Activated CD4-positive, alpha-beta memory T cell treated with anti-CD3 and anti-CD28 coated beads for 36 hours (primary cell): ENCODE data around the gene IDS. TPM values are rescaled to one million over a fixed set of nuclear protein-coding genes. Genes with fewer than 3 reads are reported as not detected.
"Not testable (repeated sequence)": the region's sequence is repeated elsewhere in the genome, so short reads cannot be mapped to it uniquely, and the experiment has no call there.

Source experiments
- CTCF ChIA-PET: fragments of 350-600 bp; sonication (Branson Sonifier 250); formaldehyde crosslinking; loops from one replicate; lab custom pipeline; 2021; ENCODE audit warnings: antibody characterized with exemption, inconsistent platforms; lab: Charles Lee
- POLR2A ChIA-PET: fragments of 350-600 bp; sonication (Branson Sonifier 250); formaldehyde crosslinking; loops from one replicate; lab custom pipeline; 2021; ENCODE audit warnings: antibody characterized with exemption; lab: Charles Lee
- DNase-seq: peaks from one replicate; pipeline ENCODE4 v3.0.0-alpha.2; 2020
- H3K27ac Mint-ChIP-seq: one replicate; pipeline ENCODE4 v1.8.0; 2021; ENCODE audit warnings: mixed read lengths
- H3K27me3 Mint-ChIP-seq: one replicate; pipeline ENCODE4 v1.8.0; 2021; ENCODE audit warnings: mixed read lengths
- H3K36me3 Mint-ChIP-seq: one replicate; pipeline ENCODE4 v1.8.0; 2021; ENCODE audit warnings: mixed read lengths
- H3K4me1 Mint-ChIP-seq: one replicate; pipeline ENCODE4 v1.8.0; 2021; ENCODE audit warnings: low read depth, mixed read lengths
- H3K4me3 Mint-ChIP-seq: one replicate; pipeline ENCODE4 v1.8.0; 2021; ENCODE audit warnings: mild to moderate bottlenecking, mixed read lengths
- H3K9me3 Mint-ChIP-seq: one replicate; pipeline ENCODE4 v1.8.0; 2021; ENCODE audit warnings: mixed read lengths
- intact Hi-C: fragments of 100-400 bp; cut with micrococcal nuclease; formaldehyde crosslinking; loops from one replicate; pipeline ENCODE4 v1.15.1; 2023
- total RNA-seq, 2 experiments: library from RNA; stranded (reverse); gene quantifications; one replicate each; pipeline ENCODE4 v1.2.3, GENCODE V29; 2021

IDS gene
- total RNA-seq, 2 experiments from 2014 or later: 71.6 to 72.2 TPM

DNA sequence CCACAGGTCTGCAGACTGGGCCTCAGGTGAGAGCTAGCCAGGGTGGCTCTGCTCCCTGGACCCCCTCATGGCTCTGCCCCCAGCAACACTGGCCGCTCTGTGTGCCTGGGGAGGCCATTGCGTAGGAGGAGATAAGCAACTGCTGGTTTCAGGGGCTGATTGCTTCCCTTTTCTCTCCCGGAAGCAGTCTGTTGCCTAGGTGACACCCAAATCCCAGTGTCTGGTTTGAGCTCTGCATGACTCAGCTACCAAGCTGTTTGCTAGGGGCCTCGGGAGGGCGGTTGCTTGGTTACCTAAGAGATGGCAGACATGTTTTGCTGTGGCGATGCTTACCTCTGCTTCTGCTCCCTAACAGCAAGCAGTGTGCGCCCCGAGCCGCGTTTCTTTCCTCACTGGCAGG lies 20.3 kb upstream of the IDS start:
- CTCF ChIA-PET: interaction anchor here (1.1 kb wide), 1 partner anchor 13 kb away, joined by 4 read pairs; no protein-coding TSS in a partner anchor
- H3K36me3 Mint-ChIP-seq, H3K27me3 Mint-ChIP-seq, POLR2A ChIA-PET, intact Hi-C loops, H3K9me3 Mint-ChIP-seq, H3K4me3 Mint-ChIP-seq: not testable (repeated sequence)
- DNase-seq: peak; percentile 80
- Mint-ChIP-seq H3K4me1 (peaks cover 36% of the 10 kb centered on the region), H3K27ac (peak overlapping the region; percentile 70)

DNA sequence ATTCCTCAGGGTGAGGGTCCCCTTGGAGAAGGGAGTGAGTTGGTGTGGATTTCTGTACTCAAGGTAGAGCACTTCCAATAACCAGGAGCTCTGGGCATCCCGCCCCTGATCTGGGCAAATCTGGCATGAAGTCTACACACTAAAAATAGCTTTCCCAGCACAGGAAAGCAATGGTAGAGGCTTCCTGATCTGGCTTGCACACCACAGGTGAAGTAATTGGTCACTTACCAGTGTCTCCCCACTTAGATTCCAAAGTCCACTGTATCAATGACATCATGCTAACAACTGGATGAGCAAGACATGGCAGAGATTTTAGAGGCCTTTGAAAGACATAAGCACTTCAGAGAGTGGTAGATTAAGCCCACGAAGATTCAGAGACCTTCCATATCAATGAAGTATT lies 17.8 kb upstream of the IDS start:
- H3K4me3 Mint-ChIP-seq: no peak overlapping the region
- ChIA-PET CTCF (interaction anchor here (3.6 kb wide), 1 partner anchor 11 kb away, joined by 27 read pairs; no protein-coding TSS in a partner anchor), POLR2A (interaction anchor here (1.9 kb wide), 1 partner anchor 18 kb away, joined by 7 read pairs; the partner anchor contains the start of gene IDS)
- intact Hi-C loops: no loop called here
- H3K27me3 Mint-ChIP-seq: no peaks in the 10 kb centered on the region
- H3K36me3 Mint-ChIP-seq: peaks cover under 1% of the 10 kb centered on the region
- H3K9me3 Mint-ChIP-seq: no peaks in the 10 kb centered on the region
- H3K27ac Mint-ChIP-seq: no peak overlapping the region
- peaks cover 39% of the 10 kb centered on the region for H3K4me1 Mint-ChIP-seq
- DNase-seq: no peak

- H3K9me3 Mint-ChIP-seq: no peaks in the 10 kb centered on the region
- H3K4me3 Mint-ChIP-seq: peak overlapping the region; percentile 23
- DNase-seq: no peak
- peaks cover 1% of the 10 kb centered on the region for H3K36me3 Mint-ChIP-seq
- no peaks in the 10 kb centered on the region for H3K27me3 Mint-ChIP-seq
- peaks cover 41% of the 10 kb centered on the region for H3K4me1 Mint-ChIP-seq
- no peak overlapping the region for H3K27ac Mint-ChIP-seq
- intact Hi-C loops: loop anchor here (2.0 kb wide), 1 partner anchor 17 kb away; the partner anchor contains the start of gene IDS
- ChIA-PET CTCF (interaction anchor here (0.9 to 3.6 kb wide), 2 partner anchors 10 to 18 kb away, joined by 3 to 27 read pairs; no protein-coding TSS in a partner anchor), POLR2A (interaction anchor here (1.0 to 1.6 kb wide), 2 partner anchors 11 to 16 kb away, joined by 3 to 4 read pairs; no protein-coding TSS in a partner anchor)
Observed at GRCh38 chrX:149521438-149521837, 16.3 kb upstream of the IDS start.

GRCh38 chrX:149520636-149521277 lies 15.7 kb upstream of the IDS start:
- H3K27me3 Mint-ChIP-seq, H3K9me3 Mint-ChIP-seq, H3K36me3 Mint-ChIP-seq, H3K27ac Mint-ChIP-seq, DNase-seq: not testable (repeated sequence)
- CTCF ChIA-PET: interaction anchor here (3.6 kb wide), 1 partner anchor 9 kb away, joined by 27 read pairs; no protein-coding TSS in a partner anchor
- H3K4me3 Mint-ChIP-seq: peak overlapping the region; percentile 23
- peaks cover 42% of the 10 kb centered on the region for H3K4me1 Mint-ChIP-seq
- intact Hi-C loops: loop anchor here (2.0 kb wide), 1 partner anchor 16 kb away; the partner anchor contains the start of gene IDS
- POLR2A ChIA-PET: interaction anchor here (0.7 to 1.6 kb wide), 2 partner anchors 10 to 17 kb away, joined by 4 read pairs; no protein-coding TSS in a partner anchor

DNA sequence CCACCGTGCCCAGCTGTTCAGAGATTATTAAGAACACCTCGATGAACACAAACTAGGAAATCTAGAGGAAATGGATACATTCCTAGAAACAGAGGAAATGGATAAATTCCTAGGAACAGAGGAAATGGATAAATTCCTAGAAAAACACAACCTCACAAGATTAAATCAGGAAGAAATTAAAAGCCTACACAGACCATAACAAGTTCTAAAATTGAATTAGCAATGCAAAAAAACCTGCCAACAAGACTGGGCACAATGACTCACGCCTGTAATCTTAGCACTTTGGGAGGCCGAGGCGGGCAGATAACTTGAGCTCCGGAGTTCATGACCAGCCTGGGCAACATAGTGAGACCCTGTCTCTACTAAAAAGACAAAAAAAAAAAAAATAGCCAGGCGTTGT lies 13.1 kb upstream of the IDS start:
- H3K4me1 Mint-ChIP-seq: peaks cover 41% of the 10 kb centered on the region
- no peaks in the 10 kb centered on the region for H3K9me3 Mint-ChIP-seq
- no peak overlapping the region for H3K4me3 Mint-ChIP-seq
- H3K27me3 Mint-ChIP-seq: no peaks in the 10 kb centered on the region
- POLR2A ChIA-PET: no interaction called here
- H3K36me3 Mint-ChIP-seq: peaks cover 1% of the 10 kb centered on the region
- intact Hi-C loops: no loop called here
- CTCF ChIA-PET: interaction anchor here (0.6 kb wide), 1 partner anchor 394 kb away, joined by 3 read pairs; no protein-coding TSS in a partner anchor
- H3K27ac Mint-ChIP-seq: no peak overlapping the region
- no peak for DNase-seq

DNA sequence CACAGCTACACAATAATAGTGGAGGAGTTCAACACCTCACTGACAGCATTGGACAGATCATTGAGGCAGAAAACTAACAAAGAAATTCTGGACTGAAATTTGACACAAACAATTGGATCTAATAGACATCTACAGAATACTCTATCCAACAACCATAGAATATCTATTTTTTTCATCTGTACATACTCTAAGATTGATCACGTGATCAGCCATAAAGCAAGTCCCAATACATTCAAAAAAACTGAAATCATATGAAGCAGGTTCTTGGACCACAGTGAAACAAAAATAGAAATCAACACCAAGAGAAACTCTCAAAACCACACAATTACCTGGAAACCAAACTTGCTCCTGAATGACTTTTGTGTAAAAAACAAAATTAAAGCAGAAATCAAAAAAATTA lies 12.2 kb upstream of the IDS start:
- Mint-ChIP-seq H3K9me3 (no peaks in the 10 kb centered on the region), H3K27ac (no peak overlapping the region), H3K27me3 (no peaks in the 10 kb centered on the region), H3K36me3 (peaks cover 1% of the 10 kb centered on the region), H3K4me3 (no peak overlapping the region), H3K4me1 (peaks cover 38% of the 10 kb centered on the region)
- no peak for DNase-seq
- POLR2A ChIA-PET: interaction anchor here (0.6 kb wide), 1 partner anchor 9 kb away, joined by 3 read pairs; no protein-coding TSS in a partner anchor
- intact Hi-C loops: no loop called here
- CTCF ChIA-PET: no interaction called here

- Mint-ChIP-seq H3K36me3 (peaks cover 1% of the 10 kb centered on the region), H3K9me3 (no peaks in the 10 kb centered on the region), H3K27ac (no peak overlapping the region), H3K4me3 (no peak overlapping the region), H3K27me3 (no peaks in the 10 kb centered on the region), H3K4me1 (peaks cover 34% of the 10 kb centered on the region)
- DNase-seq: no peak
- CTCF ChIA-PET: interaction anchor here (1.7 kb wide), 1 partner anchor 13 kb away, joined by 4 read pairs; no protein-coding TSS in a partner anchor
- POLR2A ChIA-PET: no interaction called here
- intact Hi-C loops: no loop called here
Observed at GRCh38 chrX:149516604-149517003, 11.5 kb upstream of the IDS start.

GRCh38 chrX:149515954-149516602 lies 11.0 kb upstream of the IDS start:
- DNase-seq: no peak
- no peak overlapping the region for H3K27ac Mint-ChIP-seq
- H3K27me3 Mint-ChIP-seq: no peaks in the 10 kb centered on the region
- H3K9me3 Mint-ChIP-seq: no peaks in the 10 kb centered on the region
- intact Hi-C loops: no loop called here
- H3K4me1 Mint-ChIP-seq: peaks cover 29% of the 10 kb centered on the region
- H3K4me3 Mint-ChIP-seq: no peak overlapping the region
- ChIA-PET CTCF (interaction anchor here (1.7 kb wide), 1 partner anchor 13 kb away, joined by 4 read pairs; no protein-coding TSS in a partner anchor), POLR2A (no interaction called here)
- peaks cover 1% of the 10 kb centered on the region for H3K36me3 Mint-ChIP-seq

DNA sequence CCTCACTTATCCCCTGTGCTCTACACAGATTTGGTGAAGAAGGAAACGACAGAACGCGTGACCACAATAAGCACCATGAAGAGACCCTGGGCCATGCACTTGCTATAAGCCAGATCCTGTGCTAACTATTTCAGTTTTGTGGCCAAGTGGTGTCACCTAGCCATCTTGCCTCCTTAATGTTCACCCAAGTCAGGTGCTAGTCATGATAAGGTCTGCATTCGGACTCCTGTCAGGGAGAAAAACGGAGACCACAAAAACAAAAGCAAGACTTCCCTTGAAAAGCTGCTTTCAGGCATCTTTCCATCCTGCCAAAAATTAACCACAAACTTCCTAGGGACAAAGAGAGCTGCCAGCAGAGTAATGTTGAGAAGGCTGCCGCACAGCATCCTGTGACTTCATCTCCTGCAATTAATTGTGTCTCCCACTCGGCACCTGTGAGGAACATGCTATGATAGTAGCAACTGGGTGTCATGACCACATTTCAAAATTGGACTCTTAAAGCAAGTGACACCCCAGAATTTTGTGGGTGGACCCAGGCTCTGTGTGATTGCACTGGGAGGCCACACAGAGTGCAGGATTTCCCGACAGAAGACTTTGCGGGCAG lies 8.8 kb upstream of the IDS start:
- ChIA-PET CTCF (interaction anchor here (0.7 to 3.4 kb wide), 2 partner anchors 26 to 28 kb away, joined by 4 to 16 read pairs; partner anchors contain the start of gene EOLA1), POLR2A (interaction anchor here (1.5 kb wide), 1 partner anchor 9 kb away, joined by 4 read pairs; the partner anchor contains the start of gene IDS)
- Mint-ChIP-seq H3K27me3 (no peaks in the 10 kb centered on the region), H3K9me3 (no peaks in the 10 kb centered on the region), H3K4me1 (peaks cover 20% of the 10 kb centered on the region), H3K4me3 (no peak overlapping the region), H3K36me3 (peaks cover 1% of the 10 kb centered on the region), H3K27ac (no peak overlapping the region)
- intact Hi-C loops: no loop called here
- DNase-seq: no peak

DNA sequence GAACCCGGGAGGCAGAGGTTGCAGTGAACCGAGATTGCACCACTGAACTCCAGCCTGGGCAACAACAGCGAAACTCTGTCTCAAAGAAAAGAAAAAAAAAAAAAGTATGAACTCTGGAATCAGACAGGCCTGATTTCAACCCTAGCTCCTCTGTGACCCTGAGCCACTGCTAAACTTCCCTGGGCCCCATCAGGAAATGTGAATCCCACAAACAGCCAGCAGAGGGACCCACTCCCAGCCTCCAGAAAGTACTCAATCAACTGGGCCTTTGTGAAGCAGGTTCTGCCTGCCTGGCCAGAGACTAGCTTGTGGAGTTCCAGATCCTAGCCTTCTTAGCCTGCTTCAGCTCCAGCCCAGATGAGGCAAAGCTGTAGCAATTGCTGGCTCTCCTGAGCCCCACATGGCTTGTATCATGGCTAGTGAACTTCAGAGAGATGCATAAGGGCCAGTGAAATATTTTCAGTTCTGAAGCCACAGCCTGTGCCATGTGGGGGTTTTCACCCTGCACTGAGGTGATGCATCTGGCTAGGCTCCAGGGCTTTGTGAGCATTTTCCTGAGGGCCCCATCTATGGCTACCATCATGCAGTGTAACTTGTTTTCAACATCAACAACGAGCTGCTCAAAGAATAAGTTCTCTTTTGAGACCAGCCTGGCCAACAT lies 7.2 kb upstream of the IDS start:
- CTCF ChIA-PET: interaction anchor here (0.7 to 3.4 kb wide), 12 partner anchors 10 to 849 kb away, joined by 3 to 27 read pairs (median 4); partner anchors contain the start of genes EOLA1 and EOLA2

DNA sequence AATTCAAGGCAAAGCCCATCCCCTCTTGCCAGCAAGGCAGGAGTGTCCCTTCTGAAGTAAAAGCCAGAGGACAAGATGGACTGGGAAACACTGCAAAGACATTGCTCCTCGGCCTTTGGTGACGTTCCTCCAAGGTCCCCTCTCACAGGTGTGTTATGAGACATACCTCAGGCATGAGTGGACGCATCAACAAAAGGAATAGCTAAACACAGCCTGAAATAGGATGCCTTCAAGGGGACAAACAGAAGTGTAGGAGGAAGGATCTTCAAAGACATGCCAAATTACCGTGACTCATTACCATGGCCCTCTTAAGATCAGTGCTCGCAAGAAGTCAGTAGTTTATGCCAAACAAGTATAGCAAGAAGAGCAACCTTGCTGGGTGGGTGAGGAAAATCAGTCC lies 6.0 kb upstream of the IDS start:
- no peak overlapping the region for H3K27ac Mint-ChIP-seq
- intact Hi-C loops: no loop called here
- H3K36me3 Mint-ChIP-seq: no peaks in the 10 kb centered on the region
- no peak for DNase-seq
- ChIA-PET POLR2A (interaction anchor here (1.6 kb wide), 1 partner anchor 11 kb away, joined by 4 read pairs; no protein-coding TSS in a partner anchor), CTCF (interaction anchor here (2.6 to 3.4 kb wide), 2 partner anchors 11 to 29 kb away, joined by 16 to 27 read pairs; partner anchors contain the start of gene EOLA1)
- no peaks in the 10 kb centered on the region for H3K27me3 Mint-ChIP-seq
- no peaks in the 10 kb centered on the region for H3K9me3 Mint-ChIP-seq
- H3K4me3 Mint-ChIP-seq: no peak overlapping the region
- H3K4me1 Mint-ChIP-seq: peaks cover 8% of the 10 kb centered on the region

More for the DNA sequence above, 7.2 kb upstream of the IDS start:
- DNase-seq: peak; percentile 70
- POLR2A ChIA-PET: interaction anchor here (1.5 kb wide), 1 partner anchor 28 kb away, joined by 3 read pairs; the partner anchor contains the start of gene EOLA1
- intact Hi-C loops: no loop called here
- no peaks in the 10 kb centered on the region for H3K27me3 Mint-ChIP-seq
- no peaks in the 10 kb centered on the region for H3K9me3 Mint-ChIP-seq
- peaks cover 19% of the 10 kb centered on the region for H3K4me1 Mint-ChIP-seq
- no peak overlapping the region for H3K4me3 Mint-ChIP-seq
- H3K36me3 Mint-ChIP-seq: no peaks in the 10 kb centered on the region
- H3K27ac Mint-ChIP-seq: peak overlapping the region; percentile 42
